Lung (tissue), 12 donors: ENCODE measurements around the gene DGKE. TPM values are rescaled to one million over a fixed set of nuclear protein-coding genes. Genes with fewer than 3 reads are reported as not detected.

ENCODE experiments used
- ATAC-seq: fragments of 200-7000 bp; cut with Tn5 transposase; one replicate; pipeline ENCODE4 v1.9.1; 2020; ENCODE audit warnings: moderate number of reproducible peaks; ENCODE audit not compliant: insufficient read depth, low FRiP score
- DNase-seq, 3 donors: peaks; one replicate each; pipeline ENCODE4 v3.0.0-alpha.2; 2013 to 2017
- H3K27ac ChIP-seq, 2 donors: one replicate each; pipeline ENCODE4 v1.5.1; 2013; ENCODE audit warnings: mild to moderate bottlenecking in 2 of 2, moderate library complexity in 2 of 2, control low read depth in 1 of 2, inconsistent platforms in 1 of 2, low read depth in 1 of 2, low read length in 1 of 2
- H3K27me3 ChIP-seq, 3 donors: one replicate each; pipeline ENCODE4 v1.5.1; 2013; ENCODE audit warnings: low read length in 2 of 3; ENCODE audit not compliant: control insufficient read depth in 3 of 3, insufficient read depth in 3 of 3
- H3K36me3 ChIP-seq, 4 donors: one replicate each; pipeline ENCODE4 v1.5.1; 2013; ENCODE audit warnings: low read length in 4 of 4, mild to moderate bottlenecking in 1 of 4, moderate library complexity in 1 of 4; ENCODE audit not compliant: control insufficient read depth in 4 of 4, insufficient read depth in 4 of 4
- H3K4me1 ChIP-seq, 5 donors: one replicate each; pipeline ENCODE4 v1.5.1; 2013; ENCODE audit warnings: low read length in 5 of 5, mild to moderate bottlenecking in 2 of 5, moderate library complexity in 1 of 5; ENCODE audit not compliant: control insufficient read depth in 5 of 5, insufficient read depth in 5 of 5
- H3K4me3 ChIP-seq: one replicate; pipeline ENCODE4 v1.5.1; 2013; ENCODE audit warnings: mild to moderate bottlenecking, control low read depth, moderate library complexity
- H3K9ac ChIP-seq, 2 donors: one replicate each; pipeline ENCODE4 v1.5.1; 2013; ENCODE audit warnings: low read length in 2 of 2, control low read depth in 1 of 2; ENCODE audit not compliant: insufficient read depth in 1 of 2
- H3K9me3 ChIP-seq, 4 donors: one replicate each; pipeline ENCODE4 v1.5.1; 2013; ENCODE audit warnings: low read length in 3 of 4, mild to moderate bottlenecking in 1 of 4, moderate library complexity in 1 of 4; ENCODE audit not compliant: control insufficient read depth in 4 of 4, insufficient read depth in 3 of 4
- WGBS, 2 donors: extraction: QIAGEN DNeasy Blood & Tissue Kit; methylation state at CpG; one replicate each; pipeline ENCODE4 v1.1.7; 2013; 5-methylcytosine and 5-hydroxymethylcytosine counted together
- polyA plus RNA-seq, 2 donors: library from polyadenylated mRNA; stranded (reverse); fragments of 200-250 nt; gene quantifications; one replicate each; pipeline ENCODE4 v1.2.1, GENCODE V29; 2013
- total RNA-seq, 2 donors: library from RNA; depleted of rRNA in 1 of 2; stranded (reverse); fragments of >200 nt in 1 of 2; gene quantifications; one replicate each; pipeline ENCODE4 v1.2.1, GENCODE V29; 2014 to 2021
- TF ChIP-seq, protein P1 (sequence below): IDR thresholded peaks from 2 replicates; pipeline ENCODE4 v1.5.1; 2012; ENCODE audit warnings: mild to moderate bottlenecking; ENCODE audit errors: control extremely low read depth, extremely low read depth
- donor health status: control.
- donor health status: control.
- donor health status: Bipolar disorder and iron deficiency.
- donor health status: healthy.
- donor health status: DM: yes; HTN: yes; CAD: no.

The DGKE gene
- total and polyA plus RNA-seq, 4 donors, result 1.5 to 38.2 (median 5.7) TPM

GRCh38 chr17:56913000-56913311, 79.0 kb downstream of the DGKE start:
- TF ChIP-seq, protein P1, sequence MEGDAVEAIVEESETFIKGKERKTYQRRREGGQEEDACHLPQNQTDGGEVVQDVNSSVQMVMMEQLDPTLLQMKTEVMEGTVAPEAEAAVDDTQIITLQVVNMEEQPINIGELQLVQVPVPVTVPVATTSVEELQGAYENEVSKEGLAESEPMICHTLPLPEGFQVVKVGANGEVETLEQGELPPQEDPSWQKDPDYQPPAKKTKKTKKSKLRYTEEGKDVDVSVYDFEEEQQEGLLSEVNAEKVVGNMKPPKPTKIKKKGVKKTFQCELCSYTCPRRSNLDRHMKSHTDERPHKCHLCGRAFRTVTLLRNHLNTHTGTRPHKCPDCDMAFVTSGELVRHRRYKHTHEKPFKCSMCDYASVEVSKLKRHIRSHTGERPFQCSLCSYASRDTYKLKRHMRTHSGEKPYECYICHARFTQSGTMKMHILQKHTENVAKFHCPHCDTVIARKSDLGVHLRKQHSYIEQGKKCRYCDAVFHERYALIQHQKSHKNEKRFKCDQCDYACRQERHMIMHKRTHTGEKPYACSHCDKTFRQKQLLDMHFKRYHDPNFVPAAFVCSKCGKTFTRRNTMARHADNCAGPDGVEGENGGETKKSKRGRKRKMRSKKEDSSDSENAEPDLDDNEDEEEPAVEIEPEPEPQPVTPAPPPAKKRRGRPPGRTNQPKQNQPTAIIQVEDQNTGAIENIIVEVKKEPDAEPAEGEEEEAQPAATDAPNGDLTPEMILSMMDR, result no peak
- ATAC-seq, result no peak
- no peak for DNase-seq
- Histone ChIP-seq H3K27me3 (no peaks in the 10 kb centered on the region), H3K9me3 (no peaks in the 10 kb centered on the region), H3K36me3 (peaks cover 0 to 7% (median 2%) of the 10 kb centered on the region in 4 donors), H3K27ac (peak overlapping the region; percentile 92 to 98), H3K4me1 (peaks cover 7 to 26% (median 12%) of the 10 kb centered on the region in 5 donors), H3K9ac (peak overlapping the region; percentile 55 to 73), H3K4me3 (peak overlapping the region; percentile 82)
- WGBS, 2 donors, result 15 to 30% methylated on average over 7 of the region's 7 CpGs

DNA sequence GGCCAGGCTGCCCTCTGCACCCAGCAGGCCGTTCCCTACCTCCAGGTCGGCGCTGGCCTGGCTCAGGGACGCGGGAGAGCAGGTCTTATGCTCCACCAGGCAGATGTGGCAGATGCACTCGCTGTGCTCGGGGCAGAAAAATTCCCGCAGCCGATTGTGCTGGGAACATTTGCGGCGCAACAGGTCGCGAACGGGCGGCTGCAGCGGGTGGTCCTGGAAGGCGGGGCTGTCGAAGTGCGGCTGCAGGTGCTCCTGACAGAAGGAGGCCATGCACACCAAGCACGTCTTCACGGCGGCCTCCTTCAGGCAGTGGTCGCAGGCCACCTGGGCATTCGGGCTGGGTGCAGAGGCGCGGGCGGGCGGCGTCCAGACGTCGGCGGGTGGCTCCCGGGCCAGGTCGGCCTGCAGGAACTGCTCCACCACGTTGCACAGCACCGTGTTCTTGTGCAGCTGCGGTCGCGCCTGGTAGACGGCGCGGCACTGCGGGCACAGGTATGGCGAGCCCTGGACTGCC, 79.5 kb downstream of the DGKE start:
- ATAC-seq (peak; percentile 31), DNase-seq (peak in 1 of 3 donors; percentile 27)
- H3K4me3 ChIP-seq, result peak overlapping the region; percentile 82
- peaks cover 7 to 26% (median 12%) of the 10 kb centered on the region in 5 donors for H3K4me1 ChIP-seq
- peak overlapping the region; percentile 55 to 78 for H3K9ac ChIP-seq
- no peaks in the 10 kb centered on the region for H3K27me3 ChIP-seq
- TF ChIP-seq, protein P1, result no peak
- WGBS, 2 donors, result 0% methylated on average over 31 to 44 of the region's 44 CpGs
- H3K36me3 ChIP-seq, result peaks cover 0 to 5% (median 0%) of the 10 kb centered on the region in 4 donors
- peak overlapping the region; percentile 92 to 98 for H3K27ac ChIP-seq
- no peaks in the 10 kb centered on the region for H3K9me3 ChIP-seq

GRCh38 chr17:56913867-56914580, 80.1 kb downstream of the DGKE start, which contains the start of gene TRIM25:
Gene TRIM25 (minus strand): TSS chr17:56914049. CDS start chr17:56913988, 61 bp downstream.
- H3K27ac ChIP-seq, result peak within 1 kb of the TSS; percentile 92 to 98
- peak; percentile 87 for ATAC-seq
- peaks cover 0 to 4% (median 0%) of the 10 kb centered on the region in 4 donors for H3K36me3 ChIP-seq
- WGBS, 2 donors, result 0% methylated on average over 56 to 58 of the region's 58 CpGs
- peaks cover 7 to 26% (median 12%) of the 10 kb centered on the region in 5 donors for H3K4me1 ChIP-seq
- H3K9ac ChIP-seq, result peak within 1 kb of the TSS; percentile 55 to 82
- peak within 1 kb of the TSS; percentile 82 for H3K4me3 ChIP-seq
- TF ChIP-seq, protein P1, result no peak
- H3K9me3 ChIP-seq, result no peaks in the 10 kb centered on the region
- peak; percentile 91 to 93 (median 92) for DNase-seq
- no peaks in the 10 kb centered on the region for H3K27me3 ChIP-seq
